MM.1S (cell line): ENCODE measurements around the gene CCER1.

Source experiments
- DNase-seq: peaks from one replicate; pipeline ENCODE4 v3.0.0-alpha.2; 2015
- H2AFZ ChIP-seq: fragments of 300-600 bp; sonication (generic); 2 replicates; pipeline ENCODE4 v1.6.0; 2016; ENCODE audit warnings: antibody characterized with exemption, low read length
- H3F3A ChIP-seq: fragments of 300-600 bp; sonication (generic); 2 replicates; pipeline ENCODE4 v1.6.1; 2016; ENCODE audit warnings: mild to moderate bottlenecking, antibody characterized with exemption, low read length, moderate library complexity, mixed read lengths; ENCODE audit not compliant: insufficient read depth
- H3K27ac ChIP-seq: fragments of 300-600 bp; sonication (generic); 2 replicates; pipeline ENCODE4 v1.5.1; 2016; ENCODE audit warnings: mild to moderate bottlenecking, low read length
- H3K27me3 ChIP-seq: fragments of 300-600 bp; sonication (generic); replicated peaks from 2 replicates; pipeline ENCODE4 v1.6.0; 2016; ENCODE audit warnings: low read length; ENCODE audit not compliant: insufficient read depth
- H3K36me3 ChIP-seq: fragments of 300-600 bp; sonication (generic); replicated peaks from 2 replicates; pipeline ENCODE4 v1.6.1; 2016; ENCODE audit warnings: mild to moderate bottlenecking, low read length, mixed read lengths; ENCODE audit not compliant: insufficient read depth
- H3K4me1 ChIP-seq: fragments of 300-600 bp; sonication (generic); 2 replicates; pipeline ENCODE4 v1.6.1; 2016; ENCODE audit warnings: low read length, mixed read lengths
- H3K4me2 ChIP-seq: fragments of 300-600 bp; sonication (generic); 2 replicates; pipeline ENCODE4 v1.6.0; 2016; ENCODE audit warnings: low read depth, low read length
- H3K4me3 ChIP-seq: fragments of 300-600 bp; sonication (generic); 2 replicates; pipeline ENCODE4 v1.5.1; 2016; ENCODE audit warnings: low read length, mixed read lengths
- H3K79me2 ChIP-seq: fragments of 300-600 bp; sonication (generic); 2 replicates; pipeline ENCODE4 v1.6.1; 2016; ENCODE audit warnings: mixed run types, low read length, mixed read lengths
- H3K9ac ChIP-seq: fragments of 300-600 bp; sonication (generic); 2 replicates; pipeline ENCODE4 v1.6.1; 2016; ENCODE audit warnings: low read length, mixed read lengths
- H3K9me2 ChIP-seq: fragments of 300-600 bp; sonication (generic); replicated peaks from 2 replicates; pipeline ENCODE4 v1.6.1; 2016; ENCODE audit warnings: mild to moderate bottlenecking, low read length, mixed read lengths; ENCODE audit not compliant: insufficient read depth
- H3K9me3 ChIP-seq: fragments of 300-600 bp; sonication (generic); replicated peaks from 2 replicates; pipeline ENCODE4 v1.6.1; 2016; ENCODE audit warnings: mild to moderate bottlenecking, low read length, mixed read lengths; ENCODE audit not compliant: insufficient read depth
- H4K20me1 ChIP-seq: fragments of 300-600 bp; sonication (generic); 2 replicates; pipeline ENCODE4 v1.6.1; 2016; ENCODE audit warnings: mild to moderate bottlenecking, low read length, moderate library complexity, mixed read lengths; ENCODE audit not compliant: insufficient read depth
- CTCF ChIP-seq: fragments of 300-600 bp; sonication (generic); IDR thresholded peaks from 2 replicates; pipeline ENCODE4 v1.5.1; 2016; ENCODE audit warnings: antibody characterized with exemption, low read length, mixed read lengths
- EZH2 ChIP-seq: fragments of 300-600 bp; sonication (generic); optimal IDR thresholded peaks from 2 replicates; pipeline ENCODE3; 2017; ENCODE audit warnings: low read depth, mild to moderate bottlenecking, antibody characterized with exemption, low read length, mixed read lengths
- EZH2phosphoT487 ChIP-seq: fragments of 300-600 bp; sonication (generic); IDR thresholded peaks from 2 replicates; pipeline ENCODE4 v1.6.1; 2018; ENCODE audit warnings: antibody characterized with exemption, low read length

Gene CCER1

GRCh38 chr12:90947869-90948268 lies 7.1 kb downstream of the CCER1 start:
- DNase-seq, result no peak
- Histone ChIP-seq H4K20me1 (no peaks in the 10 kb centered on the region), H3K4me1 (no peaks in the 10 kb centered on the region), H3K27ac (no peak overlapping the region), H3K79me2 (no peaks in the 10 kb centered on the region), H3K4me3 (no peak overlapping the region), H3K9me3 (no peaks in the 10 kb centered on the region), H3K9me2 (no peaks in the 10 kb centered on the region), H2AFZ (no peak overlapping the region), H3F3A (no peaks in the 10 kb centered on the region), H3K4me2 (no peak overlapping the region), H3K27me3 (no peaks in the 10 kb centered on the region), H3K36me3 (no peaks in the 10 kb centered on the region), H3K9ac (no peak overlapping the region)
- TF ChIP-seq CTCF (no peak), EZH2 (no peak), EZH2phosphoT487 (no peak)

- TF ChIP-seq EZH2 (no peak), EZH2phosphoT487 (no peak), CTCF (peak; percentile 54)
- no peaks in the 10 kb centered on the region for H3F3A ChIP-seq
- H3K4me1 ChIP-seq, result no peaks in the 10 kb centered on the region
- H3K36me3 ChIP-seq, result no peaks in the 10 kb centered on the region
- H3K9me3 ChIP-seq, result no peaks in the 10 kb centered on the region
- no peak overlapping the region for H3K4me2 ChIP-seq
- H3K9ac ChIP-seq, result no peak overlapping the region
- H3K27ac ChIP-seq, result no peak overlapping the region
- H2AFZ ChIP-seq, result no peak overlapping the region
- no peaks in the 10 kb centered on the region for H3K79me2 ChIP-seq
- no peaks in the 10 kb centered on the region for H4K20me1 ChIP-seq
- DNase-seq, result peak; percentile 48
- no peak overlapping the region for H3K4me3 ChIP-seq
- H3K27me3 ChIP-seq, result no peaks in the 10 kb centered on the region
- H3K9me2 ChIP-seq, result no peaks in the 10 kb centered on the region
These were observed 9.8 kb downstream of the CCER1 start for GRCh38 chr12:90945070-90945649.

GRCh38 chr12:90943255-90943654 lies 11.7 kb downstream of the CCER1 start:
- H3K9me3 ChIP-seq, result no peaks in the 10 kb centered on the region
- H3K9me2 ChIP-seq, result no peaks in the 10 kb centered on the region
- no peak overlapping the region for H3K27ac ChIP-seq

More at GRCh38 chr12:90943255-90943654, 11.7 kb downstream of the CCER1 start:
- Histone ChIP-seq H3K4me3 (no peak overlapping the region), H3K79me2 (no peaks in the 10 kb centered on the region), H3K4me2 (no peak overlapping the region), H3F3A (no peaks in the 10 kb centered on the region), H3K9ac (no peak overlapping the region), H4K20me1 (no peaks in the 10 kb centered on the region), H3K27me3 (no peaks in the 10 kb centered on the region), H2AFZ (no peak overlapping the region), H3K36me3 (no peaks in the 10 kb centered on the region), H3K4me1 (no peaks in the 10 kb centered on the region)
- DNase-seq, result no peak
- TF ChIP-seq EZH2phosphoT487 (no peak), CTCF (no peak), EZH2 (no peak)
